K562 (cell line): Measurements from ENCODE around the gene LRRC8E. TPM values are rescaled to one million over a fixed set of nuclear protein-coding genes. Genes with fewer than 3 reads are reported as not detected.

Experiments used
- CAMTA2 ChIP-seq: fragments of 250-450 bp; sonication (Bioruptor Pico); conservative IDR thresholded peaks from 2 replicates; pipeline ENCODE4 v1.5.1; 2022
- GABPB1 ChIP-seq: sonication (generic); formaldehyde crosslinking; IDR thresholded peaks from 2 replicates; pipeline ENCODE4 v1.8.0; 2022; ENCODE audit warnings: mild to moderate bottlenecking, missing genetic modification reagents
- KDM2B ChIP-seq: fragments of 250-450 bp; sonication (Bioruptor Pico); IDR thresholded peaks from 2 replicates; pipeline ENCODE4 v1.8.0; 2021; ENCODE audit warnings: mild to moderate bottlenecking, moderate library complexity
- KDM5B ChIP-seq: fragments of 200-600 bp; sonication (generic); IDR thresholded peaks from 2 replicates; pipeline ENCODE4 v1.6.1; 2012; ENCODE audit warnings: low read depth, mild to moderate bottlenecking, moderate library complexity, low read length, control low read depth, inconsistent platforms; ENCODE audit not compliant: insufficient replicate concordance
- LCOR ChIP-seq: sonication (generic); formaldehyde crosslinking; IDR thresholded peaks from 2 replicates; pipeline ENCODE4 v1.8.0; 2022; ENCODE audit warnings: mild to moderate bottlenecking, missing genetic modification reagents
- NFIC ChIP-seq: fragments of 450-650 bp; IDR thresholded peaks from 2 replicates; pipeline ENCODE4 v1.6.1; 2017; ENCODE audit warnings: mild to moderate bottlenecking, inconsistent platforms
- NKRF ChIP-seq: fragments of 450-650 bp; IDR thresholded peaks from 2 replicates; pipeline ENCODE4 v1.6.1; 2016; ENCODE audit warnings: borderline replicate concordance
- POLR2G ChIP-seq: fragments of 200-400 bp; formaldehyde crosslinking; IDR thresholded peaks from 2 replicates; pipeline ENCODE4 v1.6.1; 2017; ENCODE audit warnings: low read depth, mild to moderate bottlenecking, antibody characterized with exemption, low read length, moderate library complexity
- PTTG1 ChIP-seq: fragments of 450-650 bp; IDR thresholded peaks from 2 replicates; pipeline ENCODE4 v1.6.1; 2016; ENCODE audit warnings: low read depth, mild to moderate bottlenecking, missing genetic modification characterization, missing compliant biosample characterization
- TCF7 ChIP-seq: sonication (generic); IDR thresholded peaks from 2 replicates; pipeline ENCODE4 v1.6.1; 2016; ENCODE audit warnings: antibody characterized with exemption, borderline replicate concordance
- TSHZ1 ChIP-seq: fragments of 250-450 bp; sonication (Bioruptor Pico); IDR thresholded peaks from 2 replicates; pipeline ENCODE4 v1.4.0; 2020; ENCODE audit warnings: mild to moderate bottlenecking, moderate library complexity
- ZFP36 ChIP-seq: fragments of 150-350 bp; IDR thresholded peaks from 2 replicates; pipeline ENCODE4 v1.6.1; 2018; ENCODE audit warnings: low read length, low read depth; ENCODE audit not compliant: partially characterized antibody
- ZNF175 ChIP-seq: fragments of 200-800 bp; sonication (Bioruptor generic); IDR thresholded peaks from 2 replicates; pipeline ENCODE4 v1.6.1; 2016; ENCODE audit warnings: low read depth, mild to moderate bottlenecking, missing genetic modification characterization, missing compliant biosample characterization
- ZNF239 ChIP-seq: fragments of 250-450 bp; sonication (Bioruptor Pico); IDR thresholded peaks from 2 replicates; pipeline ENCODE4 v1.4.0; 2020; ENCODE audit warnings: mild to moderate bottlenecking
- ZNF707 ChIP-seq: fragments of 250-450 bp; sonication (Bioruptor Pico); conservative IDR thresholded peaks from 2 replicates; pipeline ENCODE4 v1.8.0; 2022; ENCODE audit warnings: inconsistent platforms, mild to moderate bottlenecking, moderate library complexity
- polyA plus RNA-seq, 8 experiments: library from polyadenylated mRNA; depleted of rRNA in 4 of 8; stranded (reverse) in 5 of 8; unstranded in 3 of 8; fragments of >200 nt; fragmentation: Nextera tagmentation in 2 of 8; fragmentation: Illumina TruSeq in 1 of 8; extraction: Ambion mirVana in 2 of 8; extraction: Trizol in 1 of 8; gene quantifications; 2 replicates each; pipeline versions ENCODE4 v1.2.1 to v1.2.3, GENCODE V29; 2011 to 2014; ENCODE audit warnings: inconsistent platforms in 1 of 8, missing spikeins in 1 of 8
- total RNA-seq, 7 experiments: library from RNA; depleted of rRNA in 6 of 7; stranded (reverse); fragments of >200 nt in 6 of 7; fragmentation: Illumina TruSeq in 2 of 7; extraction: Trizol in 2 of 7; gene quantifications; 2 replicates each; pipeline versions ENCODE4 v1.2.1 to v1.2.3, GENCODE V29; 2011 to 2021; ENCODE audit warnings: low replicate concordance in 1 of 7
- TF ChIP-seq, protein P1 (sequence below): fragments of 250-450 bp; sonication (Bioruptor Pico); IDR thresholded peaks from 2 replicates; pipeline ENCODE4 v1.8.0; 2022; ENCODE audit warnings: moderate library complexity, mild to moderate bottlenecking, inconsistent platforms
- TF ChIP-seq, protein P2 (sequence below): fragments of 250-450 bp; sonication (Bioruptor Pico); IDR thresholded peaks from 2 replicates; pipeline ENCODE4 v1.5.0; 2022; ENCODE audit warnings: mild to moderate bottlenecking

Gene LRRC8E
- total and polyA plus RNA-seq, 9 of the 15 experiments (the other 6 are each of a cell fraction or from before 2014, with no cell fraction given): 0.08 to 5.7 (median 3.5) TPM; not detected in 1

DNA sequence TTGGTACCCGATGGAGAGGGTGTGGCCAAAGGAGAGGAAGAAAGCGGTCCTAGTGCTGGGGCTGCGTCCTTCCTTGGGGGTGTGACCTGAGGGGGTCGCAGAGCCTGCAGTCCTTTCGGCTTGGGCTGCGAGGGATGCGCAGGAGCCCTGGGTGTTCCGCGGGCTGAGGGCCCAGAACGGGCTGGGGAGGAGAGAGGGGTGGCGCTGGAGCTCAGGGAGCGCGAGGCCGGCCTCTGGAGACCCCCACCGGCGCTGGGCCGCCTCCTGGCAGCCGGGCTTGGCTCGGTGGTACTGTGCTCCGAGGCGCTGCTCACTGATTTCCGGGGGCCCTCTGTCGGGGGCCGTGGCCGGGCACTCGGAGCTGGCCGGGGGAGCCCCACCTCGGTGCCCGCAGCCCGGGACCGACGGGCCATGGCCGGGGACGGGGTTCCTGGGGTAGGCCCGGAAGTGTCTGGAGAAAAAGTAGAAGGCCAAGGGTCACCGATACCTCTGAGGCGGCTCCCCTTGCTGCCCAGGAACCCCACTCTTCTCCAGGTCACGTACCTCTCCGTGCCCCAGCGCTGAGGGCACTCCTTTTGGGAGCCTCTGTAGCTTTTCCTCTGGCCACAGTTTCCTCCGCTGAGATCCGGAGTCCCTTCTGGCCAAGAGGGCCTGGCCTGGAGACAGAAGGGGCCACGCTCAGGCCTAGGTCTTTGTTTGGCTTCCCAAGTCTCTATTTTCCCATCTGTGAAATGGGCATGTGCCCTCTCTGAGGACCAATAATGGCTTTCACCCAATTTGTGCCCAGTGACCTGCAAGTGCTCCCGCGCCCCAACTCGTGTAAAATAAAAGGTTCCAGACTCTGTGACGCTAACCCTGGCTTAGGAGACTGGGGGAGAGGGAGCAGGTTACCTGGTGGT lies 15.8 kb upstream of the LRRC8E start (continued):
- TF ChIP-seq NKRF (no peak), TCF7 (no peak), TSHZ1 (CRISPR knock-in tag) (no peak), PTTG1 (tag) (no peak), ZNF707 (CRISPR knock-in tag) (no peak), ZFP36 (no peak), ZNF239 (CRISPR knock-in tag) (no peak), CAMTA2 (CRISPR knock-in tag) (no peak), KDM5B (no peak), POLR2G (no peak), KDM2B (CRISPR knock-in tag) (0 out of 2 replicates have a peak, but pooled peaks have one; percentile 4), NFIC (no peak), ZNF175 (CRISPR knock-in tag) (no peak), GABPB1 (CRISPR knock-in tag) (no peak), LCOR (CRISPR knock-in tag) (no peak)
- TF ChIP-seq, protein P1, sequence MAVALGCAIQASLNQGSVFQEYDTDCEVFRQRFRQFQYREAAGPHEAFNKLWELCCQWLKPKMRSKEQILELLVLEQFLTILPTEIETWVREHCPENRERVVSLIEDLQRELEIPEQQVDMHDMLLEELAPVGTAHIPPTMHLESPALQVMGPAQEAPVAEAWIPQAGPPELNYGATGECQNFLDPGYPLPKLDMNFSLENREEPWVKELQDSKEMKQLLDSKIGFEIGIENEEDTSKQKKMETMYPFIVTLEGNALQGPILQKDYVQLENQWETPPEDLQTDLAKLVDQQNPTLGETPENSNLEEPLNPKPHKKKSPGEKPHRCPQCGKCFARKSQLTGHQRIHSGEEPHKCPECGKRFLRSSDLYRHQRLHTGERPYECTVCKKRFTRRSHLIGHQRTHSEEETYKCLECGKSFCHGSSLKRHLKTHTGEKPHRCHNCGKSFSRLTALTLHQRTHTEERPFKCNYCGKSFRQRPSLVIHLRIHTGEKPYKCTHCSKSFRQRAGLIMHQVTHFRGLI (CRISPR knock-in tag): no peak
- TF ChIP-seq, protein P2, sequence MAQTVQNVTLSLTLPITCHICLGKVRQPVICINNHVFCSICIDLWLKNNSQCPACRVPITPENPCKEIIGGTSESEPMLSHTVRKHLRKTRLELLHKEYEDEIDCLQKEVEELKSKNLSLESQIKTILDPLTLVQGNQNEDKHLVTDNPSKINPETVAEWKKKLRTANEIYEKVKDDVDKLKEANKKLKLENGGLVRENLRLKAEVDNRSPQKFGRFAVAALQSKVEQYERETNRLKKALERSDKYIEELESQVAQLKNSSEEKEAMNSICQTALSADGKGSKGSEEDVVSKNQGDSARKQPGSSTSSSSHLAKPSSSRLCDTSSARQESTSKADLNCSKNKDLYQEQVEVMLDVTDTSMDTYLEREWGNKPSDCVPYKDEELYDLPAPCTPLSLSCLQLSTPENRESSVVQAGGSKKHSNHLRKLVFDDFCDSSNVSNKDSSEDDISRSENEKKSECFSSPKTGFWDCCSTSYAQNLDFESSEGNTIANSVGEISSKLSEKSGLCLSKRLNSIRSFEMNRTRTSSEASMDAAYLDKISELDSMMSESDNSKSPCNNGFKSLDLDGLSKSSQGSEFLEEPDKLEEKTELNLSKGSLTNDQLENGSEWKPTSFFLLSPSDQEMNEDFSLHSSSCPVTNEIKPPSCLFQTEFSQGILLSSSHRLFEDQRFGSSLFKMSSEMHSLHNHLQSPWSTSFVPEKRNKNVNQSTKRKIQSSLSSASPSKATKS (CRISPR knock-in tag): no peak
